ENCODE results near the gene CLEC18C. TPM values are rescaled to one million over a fixed set of nuclear protein-coding genes. Genes with fewer than 3 reads are reported as not detected.
"Not testable (repeated sequence)": the region's sequence is repeated elsewhere in the genome, so short reads cannot be mapped to it uniquely, and the experiment has no call there.

Gene CLEC18C
- polyA plus RNA-seq, 1 experiment, result not detected

DNA sequence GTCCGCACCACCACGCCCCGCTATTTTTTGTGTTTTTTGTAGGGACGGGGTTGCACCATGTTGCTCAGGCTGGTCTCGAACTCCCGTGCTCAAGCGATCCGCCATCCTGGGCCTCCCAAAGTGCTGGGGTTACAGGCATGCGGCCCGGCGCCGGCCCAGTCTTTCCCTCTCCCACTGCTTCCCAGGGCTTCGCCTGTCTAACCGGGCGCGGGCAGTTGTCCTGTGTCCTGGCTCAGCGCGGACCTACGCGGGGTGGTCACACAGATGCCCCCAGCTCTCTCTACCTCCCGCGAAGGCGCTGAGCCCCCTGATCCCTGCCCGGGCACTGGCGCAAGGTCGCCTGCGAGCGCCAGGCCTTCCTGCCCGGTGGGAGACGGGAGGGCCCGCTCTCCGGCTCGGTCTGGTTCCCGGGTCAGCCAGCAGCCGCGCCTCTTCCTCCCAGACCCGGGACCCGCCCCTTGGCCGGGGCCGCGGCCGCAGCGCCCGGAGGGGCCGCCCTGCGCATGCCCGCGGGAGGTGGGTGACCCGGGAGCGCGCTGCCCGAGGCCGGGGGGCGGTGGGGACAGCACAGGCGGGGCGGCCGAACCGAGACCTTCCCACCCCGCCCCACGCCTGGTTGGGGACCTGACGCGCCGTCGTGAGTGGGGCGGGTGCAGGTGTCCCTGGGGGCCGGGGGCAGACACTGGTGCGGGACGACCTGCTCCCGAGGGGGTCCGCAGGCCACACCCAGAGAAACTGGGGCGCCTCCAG, 14.4 kb downstream of the CLEC18C start:
- DNase-seq (ENCODE audit: low read depth, low spot score); POLR2A ChIA-PET; H3K9me3 ChIP-seq (ENCODE audit: control insufficient read depth, insufficient read depth, low read length); H3K27ac ChIP-seq (ENCODE audit: low read depth, low read length); H3K27me3 ChIP-seq (ENCODE audit: control insufficient read depth, insufficient read depth, low read length); CTCF ChIA-PET; H3K4me3 ChIP-seq (ENCODE audit: low read depth, low read length): not testable (repeated sequence)

DNA sequence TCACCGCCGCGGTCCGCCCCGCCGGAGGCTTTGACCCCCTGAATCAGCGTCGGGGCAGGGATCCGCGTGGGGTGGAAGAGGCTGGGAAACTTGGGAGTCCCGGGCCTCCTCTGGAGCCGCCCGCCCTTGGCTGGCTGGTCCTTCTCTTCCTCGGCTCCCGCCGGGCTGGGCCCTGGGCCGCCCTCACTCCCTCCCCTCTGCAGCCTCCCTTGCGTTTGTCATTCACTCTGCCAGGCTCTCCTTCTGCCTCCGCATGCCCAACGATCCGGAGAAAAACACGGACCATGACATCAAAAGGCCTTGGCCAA, 15.0 kb downstream of the CLEC18C start:
- H3K9me3 ChIP-seq (ENCODE audit: control insufficient read depth, insufficient read depth, low read length); POLR2A ChIA-PET; CTCF ChIA-PET; H3K4me3 ChIP-seq (ENCODE audit: low read depth, low read length); DNase-seq (ENCODE audit: low read depth, low spot score); H3K27me3 ChIP-seq (ENCODE audit: control insufficient read depth, insufficient read depth, low read length); H3K27ac ChIP-seq (ENCODE audit: low read depth, low read length): not testable (repeated sequence)

DNA sequence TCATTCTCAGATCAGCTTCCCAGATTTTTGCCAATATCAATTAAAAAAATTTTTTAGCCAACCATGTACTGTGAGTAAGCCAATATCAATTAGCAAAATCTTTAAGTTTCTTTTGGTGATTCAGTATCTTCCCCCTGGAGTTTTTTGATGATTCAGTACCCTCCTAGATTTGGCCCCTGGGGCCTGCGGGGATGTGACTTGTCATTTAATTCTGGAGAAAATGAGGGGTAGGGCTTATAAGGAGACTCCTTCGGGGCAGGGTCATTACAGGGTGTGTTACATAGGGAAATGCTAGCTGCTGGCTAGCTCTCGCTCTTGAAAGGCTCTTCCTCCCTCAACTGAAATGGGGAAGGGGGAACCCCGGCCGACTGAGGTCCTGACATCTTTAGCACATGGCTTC, 17.0 kb downstream of the CLEC18C start:
- DNase-seq (ENCODE audit: low read depth, low spot score); H3K4me3 ChIP-seq (ENCODE audit: low read depth, low read length); H3K27ac ChIP-seq (ENCODE audit: low read depth, low read length); H3K27me3 ChIP-seq (ENCODE audit: control insufficient read depth, insufficient read depth, low read length); H3K9me3 ChIP-seq (ENCODE audit: control insufficient read depth, insufficient read depth, low read length); POLR2A ChIA-PET; CTCF ChIA-PET: not testable (repeated sequence)

DNA sequence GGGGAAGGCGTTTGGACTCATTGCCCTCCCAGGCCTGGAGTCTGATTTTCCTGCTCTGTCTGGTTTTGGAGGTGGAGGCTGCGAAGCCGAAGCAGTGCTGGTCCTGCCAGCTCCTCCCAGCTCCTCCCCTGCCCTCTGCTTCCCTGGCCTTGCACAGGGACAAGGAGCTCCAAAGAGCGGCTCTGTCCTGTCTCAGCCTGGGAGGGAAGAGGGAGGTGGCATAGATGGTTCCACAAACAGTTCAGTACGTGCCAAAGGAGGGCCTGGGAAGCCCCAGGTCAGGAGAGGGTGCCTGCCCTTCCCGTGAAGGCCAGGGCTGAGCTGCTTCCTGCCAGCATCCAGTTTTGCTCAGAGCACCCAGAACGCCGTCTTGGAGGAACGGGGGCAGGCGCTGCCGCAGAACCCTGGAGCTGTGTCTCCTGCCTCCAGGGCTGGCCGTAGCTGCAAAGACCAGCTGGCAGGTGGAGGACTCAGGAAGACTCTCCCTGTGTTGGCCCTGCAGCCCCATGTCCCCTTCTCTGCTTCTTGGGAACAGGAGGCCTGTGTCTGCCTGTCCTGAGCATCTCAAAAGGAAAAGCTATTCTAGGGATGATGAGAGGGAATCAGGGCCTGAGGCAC, 23.2 kb downstream of the CLEC18C start:
- H3K27me3 ChIP-seq (ENCODE audit: control insufficient read depth, insufficient read depth, low read length); CTCF ChIA-PET; H3K27ac ChIP-seq (ENCODE audit: low read depth, low read length); H3K9me3 ChIP-seq (ENCODE audit: control insufficient read depth, insufficient read depth, low read length); H3K4me3 ChIP-seq (ENCODE audit: low read depth, low read length); POLR2A ChIA-PET; DNase-seq (ENCODE audit: low read depth, low spot score): not testable (repeated sequence)

DNA sequence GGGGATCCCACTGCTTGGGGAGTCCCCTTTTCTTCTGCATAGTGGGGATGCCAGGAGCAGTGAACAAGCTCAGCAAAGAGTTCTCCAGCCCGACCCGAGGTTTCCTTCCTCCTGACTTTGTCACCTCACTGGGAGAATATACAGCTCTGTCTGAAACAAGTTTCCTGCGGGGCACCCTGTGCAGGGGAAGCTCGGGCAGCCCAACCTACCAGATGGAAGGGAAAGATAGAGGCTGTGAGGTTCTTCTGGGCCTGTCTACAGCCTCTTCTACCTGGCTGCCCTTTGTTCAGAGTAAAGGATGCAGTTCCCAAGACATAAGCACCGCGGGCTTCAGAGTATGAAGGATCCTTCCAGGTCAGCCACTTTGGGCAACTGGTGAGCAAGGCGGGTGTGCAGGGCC, 24.0 kb downstream of the CLEC18C start:
- POLR2A ChIA-PET; CTCF ChIA-PET; H3K27me3 ChIP-seq (ENCODE audit: control insufficient read depth, insufficient read depth, low read length); H3K4me3 ChIP-seq (ENCODE audit: low read depth, low read length); DNase-seq (ENCODE audit: low read depth, low spot score); H3K27ac ChIP-seq (ENCODE audit: low read depth, low read length); H3K9me3 ChIP-seq (ENCODE audit: control insufficient read depth, insufficient read depth, low read length): not testable (repeated sequence)

DNA sequence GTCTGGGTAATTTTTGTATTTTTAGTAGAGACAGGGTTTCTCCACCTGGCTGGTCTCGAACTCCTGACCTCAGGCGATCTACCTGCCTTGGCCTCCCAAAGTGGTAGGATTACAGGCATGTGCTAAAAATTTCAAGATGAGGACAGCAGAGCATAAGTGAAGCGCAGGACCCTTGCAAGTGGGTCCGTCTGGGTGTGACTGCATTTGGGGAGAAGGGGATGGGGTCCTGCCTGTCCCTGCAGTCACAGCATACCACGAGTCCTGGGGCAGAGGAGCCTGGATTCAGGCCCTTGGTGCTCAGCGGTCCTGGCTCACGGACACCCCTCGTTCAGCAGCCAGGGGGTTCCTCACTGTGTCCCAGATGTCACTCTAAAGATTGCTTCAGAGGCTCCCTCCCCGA, 24.6 kb downstream of the CLEC18C start:
- H3K27me3 ChIP-seq (ENCODE audit: control insufficient read depth, insufficient read depth, low read length); CTCF ChIA-PET: not testable (repeated sequence)

DNA sequence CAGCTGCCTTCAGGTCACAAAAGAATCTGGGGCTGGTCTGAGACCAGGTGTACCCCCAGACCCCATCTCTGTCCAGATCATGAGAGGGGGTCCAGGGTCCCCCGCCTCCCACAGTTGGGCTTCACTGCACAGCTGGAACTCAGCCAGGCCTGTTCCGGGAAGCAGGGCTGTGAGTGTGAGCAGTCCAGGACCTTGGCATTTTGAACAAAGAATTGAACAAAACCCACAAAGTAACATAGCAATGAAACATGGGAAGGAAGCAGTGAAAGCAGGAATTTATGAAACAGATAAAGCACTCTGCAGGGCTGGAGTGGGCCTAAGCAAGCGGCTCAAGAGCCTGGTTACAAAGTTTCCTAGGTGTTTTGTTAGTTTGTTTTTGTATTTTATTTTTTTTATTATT, 25.1 kb downstream of the CLEC18C start:
- H3K27ac ChIP-seq (ENCODE audit: low read depth, low read length); DNase-seq (ENCODE audit: low read depth, low spot score); H3K4me3 ChIP-seq (ENCODE audit: low read depth, low read length); POLR2A ChIA-PET; H3K9me3 ChIP-seq (ENCODE audit: control insufficient read depth, insufficient read depth, low read length); H3K27me3 ChIP-seq (ENCODE audit: control insufficient read depth, insufficient read depth, low read length); CTCF ChIA-PET: not testable (repeated sequence)

More for the DNA sequence above, 24.6 kb downstream of the CLEC18C start:
- DNase-seq (ENCODE audit: low read depth, low spot score); H3K4me3 ChIP-seq (ENCODE audit: low read depth, low read length); H3K9me3 ChIP-seq (ENCODE audit: control insufficient read depth, insufficient read depth, low read length); H3K27ac ChIP-seq (ENCODE audit: low read depth, low read length); POLR2A ChIA-PET: not testable (repeated sequence)

DNA sequence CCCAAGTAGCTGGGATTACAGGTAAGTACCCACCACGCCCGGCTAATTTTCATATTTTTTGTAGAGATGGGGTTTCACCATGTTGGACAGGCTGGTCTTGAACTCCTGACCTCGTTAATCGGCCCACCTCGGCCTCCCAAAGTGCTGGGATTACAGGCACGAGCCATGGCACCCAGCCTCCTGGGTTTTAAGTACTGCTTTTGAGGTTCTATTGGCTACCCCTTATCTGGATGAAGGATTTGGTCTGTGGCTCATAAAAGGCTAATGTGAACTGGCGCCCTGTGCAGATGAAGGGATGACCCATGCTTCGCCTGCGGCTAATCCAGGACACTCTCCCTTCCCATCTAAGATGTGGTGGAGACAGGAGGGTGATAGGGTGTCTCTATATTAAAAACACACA, 25.6 kb downstream of the CLEC18C start:
- H3K4me3 ChIP-seq (ENCODE audit: low read depth, low read length); POLR2A ChIA-PET; DNase-seq (ENCODE audit: low read depth, low spot score); H3K27me3 ChIP-seq (ENCODE audit: control insufficient read depth, insufficient read depth, low read length); H3K27ac ChIP-seq (ENCODE audit: low read depth, low read length); CTCF ChIA-PET; H3K9me3 ChIP-seq (ENCODE audit: control insufficient read depth, insufficient read depth, low read length): not testable (repeated sequence)

DNA sequence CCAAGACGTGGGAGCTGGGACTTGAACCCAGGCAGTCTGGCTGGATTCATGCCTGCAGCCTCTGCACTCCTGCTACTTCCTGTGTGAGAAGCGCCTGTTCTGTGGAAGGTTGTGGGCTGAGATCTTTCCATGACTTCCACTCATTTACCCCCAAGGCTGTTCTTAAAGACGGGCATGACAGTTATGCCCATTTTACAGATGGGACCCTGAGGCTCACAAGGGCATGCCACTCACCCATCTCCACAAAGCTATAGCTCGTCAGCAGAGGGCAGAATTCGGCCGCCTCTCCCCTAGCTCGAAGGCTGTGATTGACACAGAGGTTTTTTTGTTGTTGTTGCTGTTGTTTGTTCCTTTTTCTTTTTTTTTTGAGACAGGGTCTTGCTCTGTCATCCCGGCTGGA, 26.5 kb downstream of the CLEC18C start:
- H3K4me3 ChIP-seq (ENCODE audit: low read depth, low read length); DNase-seq (ENCODE audit: low read depth, low spot score); CTCF ChIA-PET; H3K27ac ChIP-seq (ENCODE audit: low read depth, low read length); H3K9me3 ChIP-seq (ENCODE audit: control insufficient read depth, insufficient read depth, low read length); H3K27me3 ChIP-seq (ENCODE audit: control insufficient read depth, insufficient read depth, low read length); POLR2A ChIA-PET: not testable (repeated sequence)

DNA sequence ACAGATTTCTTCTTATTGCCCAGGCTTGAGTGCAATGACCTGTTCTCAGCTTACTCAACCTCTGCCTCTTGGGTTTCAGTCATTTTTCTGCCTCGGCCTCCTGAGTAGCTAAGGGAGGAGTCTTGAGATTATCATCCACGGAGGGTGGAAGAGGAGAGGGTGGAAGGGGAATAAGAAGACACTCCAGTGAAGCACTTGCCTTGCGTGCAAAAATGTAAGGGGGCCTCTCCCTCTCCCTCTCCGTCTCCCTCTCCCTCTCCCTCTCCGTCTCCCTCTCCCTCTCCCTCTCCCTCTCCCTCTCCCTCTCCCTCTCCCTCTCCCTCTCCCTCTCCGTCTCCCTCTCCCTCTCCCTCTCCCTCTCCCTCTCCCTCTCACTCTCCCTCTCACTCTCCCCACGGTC, 29.9 kb downstream of the CLEC18C start:
- H3K27ac ChIP-seq (ENCODE audit: low read depth, low read length); H3K4me3 ChIP-seq (ENCODE audit: low read depth, low read length); CTCF ChIA-PET; H3K9me3 ChIP-seq (ENCODE audit: control insufficient read depth, insufficient read depth, low read length); POLR2A ChIA-PET; DNase-seq (ENCODE audit: low read depth, low spot score); H3K27me3 ChIP-seq (ENCODE audit: control insufficient read depth, insufficient read depth, low read length): not testable (repeated sequence)

DNA sequence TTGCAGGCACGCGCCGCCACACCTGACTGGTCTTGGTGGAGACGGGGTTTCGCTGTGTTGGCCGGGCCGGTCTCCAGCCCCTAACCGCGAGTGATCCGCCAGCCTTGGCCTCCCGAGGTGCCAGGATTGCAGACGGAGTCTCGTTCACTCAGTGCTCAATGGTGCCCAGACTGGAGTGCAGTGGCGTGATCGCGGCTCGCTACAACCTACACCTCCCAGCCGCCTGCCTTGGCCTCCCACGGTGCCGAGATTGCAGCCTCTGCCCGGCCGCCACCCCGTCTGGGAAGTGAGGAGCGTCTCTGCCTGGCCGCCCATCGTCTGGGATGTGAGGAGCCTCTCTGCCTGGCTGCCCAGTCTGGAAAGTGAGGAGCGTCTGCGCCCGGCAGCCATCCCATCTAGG, 30.4 kb downstream of the CLEC18C start:
- H3K4me3 ChIP-seq (ENCODE audit: low read depth, low read length); POLR2A ChIA-PET; H3K27ac ChIP-seq (ENCODE audit: low read depth, low read length); CTCF ChIA-PET; H3K9me3 ChIP-seq (ENCODE audit: control insufficient read depth, insufficient read depth, low read length); DNase-seq (ENCODE audit: low read depth, low spot score); H3K27me3 ChIP-seq (ENCODE audit: control insufficient read depth, insufficient read depth, low read length): not testable (repeated sequence)

DNA sequence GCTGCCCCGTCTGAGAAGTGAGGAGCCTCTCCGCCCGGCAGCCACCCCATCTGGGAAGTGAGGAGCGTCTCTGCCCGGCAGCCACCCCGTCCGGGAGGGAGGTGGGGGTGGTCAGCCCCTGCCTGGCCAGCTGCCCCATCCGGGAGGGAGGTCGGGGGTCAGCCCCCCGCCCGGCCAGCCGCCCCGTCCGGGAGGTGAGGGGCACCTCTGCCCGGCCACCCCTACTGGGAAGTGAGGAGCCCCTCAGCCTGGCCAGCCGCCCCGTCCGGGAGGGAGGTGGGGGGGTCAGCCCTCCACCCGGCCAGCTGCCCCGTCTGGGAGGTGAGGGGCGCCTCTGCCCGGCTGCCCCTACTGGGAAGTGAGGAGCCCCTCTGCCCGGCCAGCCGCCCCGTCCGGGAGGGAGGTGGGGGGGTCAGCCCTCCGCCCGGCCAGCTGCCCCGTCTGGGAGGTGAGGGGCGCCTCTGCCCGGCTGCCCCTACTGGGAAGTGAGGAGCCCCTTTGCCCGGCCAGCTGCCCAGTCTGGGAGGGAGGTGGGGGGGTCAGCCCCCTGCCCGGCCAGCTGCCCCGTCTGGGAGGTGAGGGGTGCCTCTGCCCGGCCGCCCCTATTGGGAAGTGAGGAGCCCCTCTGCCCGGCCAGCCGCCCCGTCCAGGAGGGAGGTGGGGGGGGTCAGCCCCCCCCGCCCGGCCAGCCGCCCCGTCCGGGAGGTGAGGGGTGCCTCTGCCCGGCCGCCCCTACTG, 31.2 kb downstream of the CLEC18C start:
- H3K27ac ChIP-seq (ENCODE audit: low read depth, low read length); H3K9me3 ChIP-seq (ENCODE audit: control insufficient read depth, insufficient read depth, low read length); H3K27me3 ChIP-seq (ENCODE audit: control insufficient read depth, insufficient read depth, low read length); H3K4me3 ChIP-seq (ENCODE audit: low read depth, low read length); POLR2A ChIA-PET; DNase-seq (ENCODE audit: low read depth, low spot score); CTCF ChIA-PET: not testable (repeated sequence)
